HG03469 (cell line): ENCODE measurements around the gene VSIG2.

Experiments used
- ATAC-seq: cut with Tn5 transposase; IDR thresholded peaks from one replicate; pipeline ENCODE4 v1.9.1; 2021; ENCODE audit warnings: mild to moderate bottlenecking, moderate library complexity, moderate number of reproducible peaks; ENCODE audit not compliant: unreplicated experiment

Gene VSIG2

DNA sequence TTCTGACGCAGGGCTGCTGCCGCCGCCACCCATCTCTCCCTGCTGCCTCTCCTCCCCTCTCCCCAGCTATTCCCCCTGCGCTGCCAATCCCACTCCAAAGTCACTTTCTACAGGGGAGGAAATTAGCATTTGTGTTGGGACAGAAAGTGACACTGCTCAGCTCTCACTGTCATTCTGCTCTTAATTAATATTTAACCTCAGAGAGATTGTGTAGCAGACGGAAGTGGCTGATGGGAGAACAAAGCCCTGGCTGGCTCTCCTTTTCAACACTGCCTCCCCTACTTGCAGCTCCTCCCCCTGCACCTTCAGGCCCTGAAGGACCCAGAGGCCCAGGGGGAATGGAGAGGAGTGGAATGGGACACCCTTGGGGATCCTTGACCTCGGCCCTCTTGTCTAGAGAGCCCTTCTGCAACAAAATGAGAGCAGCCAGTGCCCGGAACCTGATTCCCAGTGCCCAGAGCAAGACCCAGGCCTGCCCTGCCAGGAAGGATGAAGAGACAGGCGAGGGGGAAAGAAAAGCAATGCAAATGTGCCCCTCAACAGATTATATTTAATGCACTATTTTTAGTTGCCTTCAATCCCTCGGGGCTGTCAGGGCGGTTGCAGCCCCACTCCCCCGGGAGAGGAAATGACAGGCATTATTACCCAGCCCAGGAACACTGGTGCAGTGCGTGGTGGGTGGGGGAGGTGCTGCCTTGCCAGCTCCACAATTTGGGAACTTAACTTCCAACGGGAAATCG lies 26.9 kb downstream of the VSIG2 start:
- peak; percentile 91 for ATAC-seq

- no peak for ATAC-seq
Observed at GRCh38 chr11:124722176-124722575, 29.9 kb downstream of the VSIG2 start.

- no peak for ATAC-seq
Observed at GRCh38 chr11:124719534-124719933, 32.5 kb downstream of the VSIG2 start.

DNA sequence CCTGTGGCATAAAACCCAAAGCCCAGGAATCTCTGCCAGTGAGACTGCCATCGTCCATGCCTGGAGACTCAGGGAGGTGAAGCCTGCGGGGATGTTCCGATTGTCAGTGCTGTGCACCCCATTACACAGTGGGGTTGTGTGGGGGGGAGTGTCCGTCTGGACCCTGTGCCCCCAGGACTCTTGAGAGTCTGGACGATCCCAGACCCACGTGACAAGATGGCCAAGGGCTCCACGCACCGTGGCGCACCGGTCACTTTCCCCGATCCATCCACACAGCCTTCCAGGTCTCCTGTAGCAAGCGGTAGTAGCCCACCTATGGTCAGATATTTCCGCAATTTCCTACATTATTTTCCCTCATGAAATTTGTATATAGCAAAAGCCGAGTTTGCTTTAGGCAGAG lies 33.3 kb downstream of the VSIG2 start:
- no peak for ATAC-seq

GRCh38 chr11:124717786-124718651 lies 34.0 kb downstream of the VSIG2 start:
- ATAC-seq = no peak

GRCh38 chr11:124717421-124717785 lies 34.7 kb downstream of the VSIG2 start:
- ATAC-seq = no peak

GRCh38 chr11:124716591-124716990 lies 35.5 kb downstream of the VSIG2 start:
- no peak for ATAC-seq

DNA sequence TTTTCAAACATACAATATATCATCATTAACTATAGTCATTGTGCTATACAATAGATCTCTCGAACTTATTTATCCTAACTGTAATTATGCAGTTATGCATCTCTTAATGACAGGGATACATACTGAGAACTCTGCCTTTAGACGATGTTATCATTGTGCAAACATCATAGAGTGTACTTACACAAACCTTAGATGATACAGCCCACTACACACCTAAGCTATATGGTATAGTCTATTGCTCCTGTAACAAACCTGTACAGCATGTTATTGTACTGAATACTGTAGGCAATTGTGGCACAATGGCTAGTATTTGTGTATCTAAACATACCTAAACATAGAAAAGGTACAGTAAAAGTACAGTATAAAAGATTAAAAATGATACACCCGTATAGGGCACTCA lies 39.7 kb downstream of the VSIG2 start:
- no peak for ATAC-seq

DNA sequence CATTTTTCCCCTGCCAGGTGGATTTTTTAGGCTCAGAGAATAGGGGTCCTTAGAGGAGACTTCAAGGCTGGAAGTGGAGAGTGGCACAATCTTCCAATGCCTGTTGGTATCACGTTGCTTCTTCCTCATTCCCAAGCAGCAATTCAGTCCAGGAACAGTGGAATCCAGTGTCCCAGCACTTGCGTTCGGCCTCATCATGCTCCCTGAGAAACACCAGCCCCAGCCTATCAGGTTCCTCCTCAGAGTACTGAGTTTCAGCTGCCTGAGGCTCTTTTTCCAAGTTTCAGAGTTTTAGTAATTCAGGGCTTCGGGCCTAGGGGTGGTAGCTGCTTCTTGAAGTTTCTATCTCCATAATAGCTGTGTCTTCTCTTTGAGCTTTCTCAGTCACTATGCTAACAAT lies 44.2 kb downstream of the VSIG2 start:
- no peak for ATAC-seq

DNA sequence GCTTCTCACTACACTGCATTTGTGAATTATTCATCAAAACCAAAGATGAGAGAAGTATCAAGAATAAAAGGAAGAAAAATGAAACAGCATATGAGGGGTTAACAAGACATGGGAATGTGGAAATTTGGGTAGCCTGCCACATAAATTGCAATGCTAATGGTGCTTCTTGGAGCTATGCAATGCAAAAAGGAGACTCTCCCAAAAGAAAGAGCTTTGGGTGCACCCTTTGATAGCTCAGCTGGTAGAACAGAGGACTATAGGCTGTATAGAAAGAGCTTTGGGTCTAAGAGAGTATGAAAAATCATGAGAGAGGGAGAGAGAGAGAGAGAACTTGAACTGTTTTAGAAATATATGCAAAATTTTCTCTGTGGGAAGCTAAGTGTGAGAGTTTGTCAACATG lies 52.0 kb downstream of the VSIG2 start:
- ATAC-seq = no peak

GRCh38 chr11:124699547-124699946 lies 52.5 kb downstream of the VSIG2 start:
- ATAC-seq = no peak
